Muscle layer of colon (tissue), 2 donors: ENCODE measurements around the gene MEDAG.

Experiments used
- H3K27ac ChIP-seq: one replicate; pipeline ENCODE4 v1.7.0; 2013; ENCODE audit warnings: low read depth, mild to moderate bottlenecking, low read length, moderate library complexity
- H3K27me3 ChIP-seq, 2 donors: one replicate each; pipeline ENCODE4 v1.7.0; 2013; ENCODE audit warnings: low read length in 2 of 2, mild to moderate bottlenecking in 2 of 2; ENCODE audit not compliant: insufficient read depth in 2 of 2, control insufficient read depth in 1 of 2
- H3K36me3 ChIP-seq: one replicate; pipeline ENCODE4 v1.7.0; 2013; ENCODE audit warnings: mild to moderate bottlenecking, low read length; ENCODE audit not compliant: insufficient read depth
- H3K4me1 ChIP-seq: one replicate; pipeline ENCODE4 v1.7.0; 2013; ENCODE audit warnings: mild to moderate bottlenecking, low read length; ENCODE audit not compliant: insufficient read depth
- H3K4me3 ChIP-seq, 2 donors: one replicate each; pipeline ENCODE4 v1.7.0; 2013; ENCODE audit warnings: low read length in 2 of 2, low read depth in 1 of 2, mild to moderate bottlenecking in 1 of 2, moderate library complexity in 1 of 2
- H3K9ac ChIP-seq: one replicate; pipeline ENCODE4 v1.7.0; 2013; ENCODE audit warnings: low read length
- H3K9me3 ChIP-seq: one replicate; pipeline ENCODE4 v1.7.0; 2013; ENCODE audit warnings: mild to moderate bottlenecking, low read length
- donor health status: abdominal sarcoma.
- donor health status: Adenocarcinoma of cecum.

MEDAG gene

GRCh38 chr13:30968846-30969245, 62.8 kb downstream of the MEDAG start:
- H3K4me3 ChIP-seq = no peak overlapping the region
- H3K27ac ChIP-seq = no peak overlapping the region
- H3K9me3 ChIP-seq = no peaks in the 10 kb centered on the region
- H3K4me1 ChIP-seq = no peaks in the 10 kb centered on the region
- no peaks in the 10 kb centered on the region for H3K27me3 ChIP-seq
- no peaks in the 10 kb centered on the region for H3K36me3 ChIP-seq
- no peak overlapping the region for H3K9ac ChIP-seq

GRCh38 chr13:30971575-30971974, 65.5 kb downstream of the MEDAG start:
- Histone ChIP-seq H3K9ac (no peak overlapping the region), H3K4me1 (no peaks in the 10 kb centered on the region), H3K27me3 (no peaks in the 10 kb centered on the region), H3K4me3 (no peak overlapping the region), H3K27ac (no peak overlapping the region), H3K9me3 (no peaks in the 10 kb centered on the region), H3K36me3 (no peaks in the 10 kb centered on the region)

GRCh38 chr13:30972888-30973377, 66.9 kb downstream of the MEDAG start:
- no peak overlapping the region for H3K4me3 ChIP-seq
- H3K9me3 ChIP-seq = no peaks in the 10 kb centered on the region
- H3K27ac ChIP-seq = no peak overlapping the region
- no peaks in the 10 kb centered on the region for H3K4me1 ChIP-seq
- H3K36me3 ChIP-seq = no peaks in the 10 kb centered on the region
- no peaks in the 10 kb centered on the region for H3K27me3 ChIP-seq
- no peak overlapping the region for H3K9ac ChIP-seq

GRCh38 chr13:30974350-30974749, 68.3 kb downstream of the MEDAG start:
- Histone ChIP-seq H3K4me1 (no peaks in the 10 kb centered on the region), H3K9ac (no peak overlapping the region), H3K4me3 (no peak overlapping the region), H3K27me3 (no peaks in the 10 kb centered on the region), H3K27ac (no peak overlapping the region), H3K9me3 (no peaks in the 10 kb centered on the region), H3K36me3 (no peaks in the 10 kb centered on the region)
